Measurements from ENCODE around the gene DOK5. TPM values are rescaled to one million over a fixed set of nuclear protein-coding genes. Genes with fewer than 3 reads are reported as not detected.
A peak's percentile ranks its signal among the peaks of the same experiment; 100 is the strongest.

The DOK5 gene
- total and polyA plus RNA-seq, 9 of the 15 experiments (the other 6 are each of a cell fraction or from before 2014, with no cell fraction given): not detected

GRCh38 chr20:54506643-54507042 lies 31.2 kb downstream of the DOK5 start:
- intact Hi-C loops (cut with micrococcal nuclease) (no loop called here), in situ Hi-C loops (cut with MboI) (no loop called here)
- Histone ChIP-seq H4K20me1 (replicated peaks; ENCODE audit: control insufficient read depth, insufficient read depth, low read length) (no peaks in the 10 kb centered on the region), H2AFZ (ENCODE audit: low read depth, low read length) (no peak overlapping the region), H3K9me3 (replicated peaks; ENCODE audit: control insufficient read depth, insufficient read depth, low read depth, low read length) (0 out of 2 replicates have a peak, but pooled peaks cover 2% of the 10 kb centered on the region), H3K27ac (ENCODE audit: extremely low read depth, low read depth, low read length) (no peak overlapping the region), H3K79me2 (ENCODE audit: control insufficient read depth, insufficient read depth, low read length) (no peaks in the 10 kb centered on the region), H3K4me3 (no peak overlapping the region), H3K9me1 (ENCODE audit: control insufficient read depth, insufficient read depth, low read length) (no peaks in the 10 kb centered on the region), H3K27me3 (ENCODE audit: control insufficient read depth in 2 of 2, insufficient read depth in 2 of 2, low read length in 2 of 2) (no peaks in the 10 kb centered on the region), H3K4me2 (ENCODE audit: insufficient read depth, low read length) (no peak overlapping the region), H3K9ac (ENCODE audit: insufficient read depth in 1 of 2, low read depth in 2 of 2, low read length in 2 of 2) (no peak overlapping the region), H3K36me3 (ENCODE audit: control insufficient read depth, insufficient read depth, low read length) (no peaks in the 10 kb centered on the region), H3K4me1 (replicated peaks in 1 of 2; ENCODE audit: control insufficient read depth in 2 of 2, insufficient read depth in 2 of 2, low read length in 2 of 2) (no peaks in the 10 kb centered on the region)
- ChIA-PET CTCF (ENCODE audit: low intra/inter-chr PET ratio) (no interaction called here), POLR2A (no interaction called here)
- no peak for FAIRE-seq
- no peak for DNase-seq (ENCODE audit: extremely low read depth in 1 of 4, low spot score in 3 of 4)
- no peak for ATAC-seq
- TF ChIP-seq ZBTB11 (CRISPR knock-in tag; IDR thresholded peaks at IDR 0.05) (peak in 1 of 3 experiments; percentile 70; a peak in 2 of 6 replicates), ZFP30 (CRISPR knock-in tag; IDR thresholded peaks at IDR 0.05; ENCODE audit: borderline replicate concordance) (no peak)
- BruUV-seq (replicated peaks): no TSS peak
- 0% methylated on average over 6 of the region's 6 CpGs for WGBS (ENCODE audit: insufficient coverage, low coverage, missing lambda C conversion rate)

Measured in K562 (cell line).